ENCODE results near the gene PARP16. TPM values are rescaled to one million over a fixed set of nuclear protein-coding genes. Genes with fewer than 3 reads are reported as not detected.

Gene PARP16
- total and polyA plus RNA-seq, 9 of the 15 experiments (the other 6 are each of a cell fraction or from before 2014, with no cell fraction given) = 3.0 to 9.9 (median 5.8) TPM

- no peak overlapping the region for H3K27ac ChIP-seq (ENCODE audit: extremely low read depth, low read depth, low read length)
- ChIA-PET POLR2A (interaction anchor here (0.5 kb wide), 1 partner anchor 1538 kb away, joined by 3 read pairs; no protein-coding TSS in a partner anchor), CTCF (ENCODE audit: low intra/inter-chr PET ratio) (no interaction called here)
- peak; percentile 86 for TF ChIP-seq ZNF121 (CRISPR knock-in tag; conservative IDR thresholded peaks at IDR 0.05)
- TF ChIP-seq BCOR (IDR thresholded peaks at IDR 0.05) = peak; percentile 40; the same call in 1 of the 2 replicates
- TF ChIP-seq CBX2 (IDR thresholded peaks at IDR 0.05; ENCODE audit: insufficient read depth, low read length, poor library complexity, severe bottlenecking) = no peak
- H2AFZ ChIP-seq (ENCODE audit: low read depth, low read length) = no peak overlapping the region
- in situ Hi-C loops (cut with MboI) (no loop called here), intact Hi-C loops (cut with micrococcal nuclease) (no loop called here)
- H3K9me1 ChIP-seq (ENCODE audit: control insufficient read depth, insufficient read depth, low read length) = no peaks in the 10 kb centered on the region
- no peaks in the 10 kb centered on the region for H3K9me3 ChIP-seq (replicated peaks; ENCODE audit: control insufficient read depth, insufficient read depth, low read depth, low read length)
- no TSS peak for BruUV-seq (replicated peaks)
- H3K36me3 ChIP-seq (ENCODE audit: control insufficient read depth, insufficient read depth, low read length) = no peaks in the 10 kb centered on the region
- no peak overlapping the region for H3K4me2 ChIP-seq (ENCODE audit: insufficient read depth, low read length)
- ATAC-seq (no peak), FAIRE-seq (no peak), DNase-seq (ENCODE audit: extremely low read depth in 1 of 4, low spot score in 3 of 4) (no peak)
- peaks cover 3 to 9% of the 10 kb centered on the region in 2 experiments; a peak in 3 of 5 replicates for H3K4me1 ChIP-seq (replicated peaks in 1 of 2; ENCODE audit: control insufficient read depth in 2 of 2, insufficient read depth in 2 of 2, low read length in 2 of 2)
- no peak overlapping the region for H3K9ac ChIP-seq (ENCODE audit: insufficient read depth in 1 of 2, low read depth in 2 of 2, low read length in 2 of 2)
- H3K4me3 ChIP-seq = no peak overlapping the region
- H3K79me2 ChIP-seq (ENCODE audit: control insufficient read depth, insufficient read depth, low read length) = no peaks in the 10 kb centered on the region
- H4K20me1 ChIP-seq (replicated peaks; ENCODE audit: control insufficient read depth, insufficient read depth, low read length) = no peaks in the 10 kb centered on the region
- WGBS (ENCODE audit: insufficient coverage, low coverage, missing lambda C conversion rate) = 77% methylated on average over 3 of the region's 3 CpGs
- H3K27me3 ChIP-seq (ENCODE audit: control insufficient read depth in 2 of 2, insufficient read depth in 2 of 2, low read length in 2 of 2) = no peaks in the 10 kb centered on the region
Measured at GRCh38 chr15:65232520-65232919, 54.2 kb downstream of the PARP16 start.

GRCh38 chr15:65231306-65231705 is 55.4 kb downstream of the PARP16 start:
- in situ Hi-C loops (cut with MboI) (no loop called here), intact Hi-C loops (cut with micrococcal nuclease) (no loop called here)
- no peak for FAIRE-seq
- peak in 1 of 4 experiments; percentile 28 for DNase-seq (ENCODE audit: extremely low read depth in 1 of 4, low spot score in 3 of 4)
- no peaks in the 10 kb centered on the region for H4K20me1 ChIP-seq (replicated peaks; ENCODE audit: control insufficient read depth, insufficient read depth, low read length)
- BruUV-seq (replicated peaks) = no TSS peak
- CTCF ChIA-PET (ENCODE audit: low intra/inter-chr PET ratio) = no interaction called here
- no peaks in the 10 kb centered on the region for H3K36me3 ChIP-seq (ENCODE audit: control insufficient read depth, insufficient read depth, low read length)
- H2AFZ ChIP-seq (ENCODE audit: low read depth, low read length) = no peak overlapping the region
- no peak overlapping the region for H3K27ac ChIP-seq (ENCODE audit: extremely low read depth, low read depth, low read length)
- peaks cover under 1 to 1% of the 10 kb centered on the region in 2 experiments; a peak in 2 of 5 replicates for H3K4me1 ChIP-seq (replicated peaks in 1 of 2; ENCODE audit: control insufficient read depth in 2 of 2, insufficient read depth in 2 of 2, low read length in 2 of 2)
- H3K9me1 ChIP-seq (ENCODE audit: control insufficient read depth, insufficient read depth, low read length) = no peaks in the 10 kb centered on the region
- POLR2A ChIA-PET = interaction anchor here (0.7 kb wide), 1 partner anchor 31 kb away, joined by 3 read pairs; no protein-coding TSS in a partner anchor
- H3K4me2 ChIP-seq (ENCODE audit: insufficient read depth, low read length) = no peak overlapping the region
- WGBS (ENCODE audit: insufficient coverage, low coverage, missing lambda C conversion rate) = 52% methylated on average over 9 of the region's 10 CpGs
- no peaks in the 10 kb centered on the region for H3K79me2 ChIP-seq (ENCODE audit: control insufficient read depth, insufficient read depth, low read length)
- H3K27me3 ChIP-seq (ENCODE audit: control insufficient read depth in 2 of 2, insufficient read depth in 2 of 2, low read length in 2 of 2) = no peaks in the 10 kb centered on the region
- H3K9me3 ChIP-seq (replicated peaks; ENCODE audit: control insufficient read depth, insufficient read depth, low read depth, low read length) = no peaks in the 10 kb centered on the region
- ATAC-seq = no peak
- H3K4me3 ChIP-seq = no peak overlapping the region
- H3K9ac ChIP-seq (ENCODE audit: insufficient read depth in 1 of 2, low read depth in 2 of 2, low read length in 2 of 2) = no peak overlapping the region
- TF ChIP-seq MLLT1 (IDR thresholded peaks at IDR 0.05) (0 out of 4 replicates have a peak, but pooled peaks of 1 of the 2 experiments have one; percentile 23), DPF2 (IDR thresholded peaks at IDR 0.05) (0 out of 2 replicates have a peak, but pooled peaks have one; percentile 39), ZNF384 (IDR thresholded peaks at IDR 0.05; ENCODE audit: low read depth, low read length) (0 out of 2 replicates have a peak, but pooled peaks have one; percentile 49), MAX (CRISPR knock-in tag; IDR thresholded peaks at IDR 0.05) (no peak), FOSL1 (tag; conservative IDR thresholded peaks at IDR 0.05) (peak; percentile 68), CHD2 (IDR thresholded peaks at IDR 0.05; ENCODE audit: low read depth, low read length) (no peak), HNRNPLL (IDR thresholded peaks at IDR 0.05; ENCODE audit: low read depth, low read length, poor library complexity, severe bottlenecking) (no peak), U2AF2 (optimal IDR thresholded peaks at IDR 0.05; ENCODE audit: low read depth, low read length) (no peak), NFE2 (IDR thresholded peaks at IDR 0.05; ENCODE audit: low read depth) (peak; percentile 9; the same call in 1 of the 2 replicates), CHCHD3 (CRISPR knock-in tag; IDR thresholded peaks at IDR 0.05) (no peak), HMGXB4 (CRISPR knock-in tag; IDR thresholded peaks at IDR 0.05) (no peak)

All from K562 (cell line).